ENCODE measurements around the gene PSMD10. TPM values are rescaled to one million over a fixed set of nuclear protein-coding genes. Genes with fewer than 3 reads are reported as not detected.

Gene PSMD10
- total and polyA plus RNA-seq, 8 donors = 44.8 to 85.0 (median 71.7) TPM

DNA sequence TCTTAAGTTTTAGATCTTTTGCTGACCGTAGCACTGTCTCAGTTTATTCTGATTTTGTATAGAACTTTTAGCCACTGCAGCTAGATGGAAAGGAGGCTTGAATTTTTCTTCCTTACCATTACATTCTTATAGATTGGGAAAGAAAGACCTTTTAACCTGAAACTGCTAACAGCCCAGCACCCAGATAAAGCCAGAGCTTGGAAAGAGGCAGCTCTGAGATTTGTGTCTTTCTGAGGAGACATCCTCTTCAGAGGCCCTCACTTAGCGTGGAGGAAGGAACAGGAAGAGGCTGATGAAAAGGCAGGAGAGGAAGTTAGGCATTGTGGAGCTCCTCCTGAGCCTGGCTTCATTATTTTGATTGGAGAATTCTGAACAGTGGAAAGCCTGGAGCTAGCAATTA lies 35.3 kb upstream of the PSMD10 start:
- ATAC-seq (no peak), DNase-seq (no peak)
- Histone ChIP-seq H3K4me3 (no peak overlapping the region), H3K36me3 (peaks cover 0 to 9% of the 10 kb centered on the region in 2 donors), H3K27me3 (no peaks in the 10 kb centered on the region), H3K4me1 (no peaks in the 10 kb centered on the region), H3K27ac (no peak overlapping the region), H3K9me3 (no peaks in the 10 kb centered on the region)
- TF ChIP-seq, protein P1, sequence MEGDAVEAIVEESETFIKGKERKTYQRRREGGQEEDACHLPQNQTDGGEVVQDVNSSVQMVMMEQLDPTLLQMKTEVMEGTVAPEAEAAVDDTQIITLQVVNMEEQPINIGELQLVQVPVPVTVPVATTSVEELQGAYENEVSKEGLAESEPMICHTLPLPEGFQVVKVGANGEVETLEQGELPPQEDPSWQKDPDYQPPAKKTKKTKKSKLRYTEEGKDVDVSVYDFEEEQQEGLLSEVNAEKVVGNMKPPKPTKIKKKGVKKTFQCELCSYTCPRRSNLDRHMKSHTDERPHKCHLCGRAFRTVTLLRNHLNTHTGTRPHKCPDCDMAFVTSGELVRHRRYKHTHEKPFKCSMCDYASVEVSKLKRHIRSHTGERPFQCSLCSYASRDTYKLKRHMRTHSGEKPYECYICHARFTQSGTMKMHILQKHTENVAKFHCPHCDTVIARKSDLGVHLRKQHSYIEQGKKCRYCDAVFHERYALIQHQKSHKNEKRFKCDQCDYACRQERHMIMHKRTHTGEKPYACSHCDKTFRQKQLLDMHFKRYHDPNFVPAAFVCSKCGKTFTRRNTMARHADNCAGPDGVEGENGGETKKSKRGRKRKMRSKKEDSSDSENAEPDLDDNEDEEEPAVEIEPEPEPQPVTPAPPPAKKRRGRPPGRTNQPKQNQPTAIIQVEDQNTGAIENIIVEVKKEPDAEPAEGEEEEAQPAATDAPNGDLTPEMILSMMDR (IDR thresholded peaks at IDR 0.05) = no peak
- intact Hi-C loops (cut with DNase I) = no loop called here

DNA sequence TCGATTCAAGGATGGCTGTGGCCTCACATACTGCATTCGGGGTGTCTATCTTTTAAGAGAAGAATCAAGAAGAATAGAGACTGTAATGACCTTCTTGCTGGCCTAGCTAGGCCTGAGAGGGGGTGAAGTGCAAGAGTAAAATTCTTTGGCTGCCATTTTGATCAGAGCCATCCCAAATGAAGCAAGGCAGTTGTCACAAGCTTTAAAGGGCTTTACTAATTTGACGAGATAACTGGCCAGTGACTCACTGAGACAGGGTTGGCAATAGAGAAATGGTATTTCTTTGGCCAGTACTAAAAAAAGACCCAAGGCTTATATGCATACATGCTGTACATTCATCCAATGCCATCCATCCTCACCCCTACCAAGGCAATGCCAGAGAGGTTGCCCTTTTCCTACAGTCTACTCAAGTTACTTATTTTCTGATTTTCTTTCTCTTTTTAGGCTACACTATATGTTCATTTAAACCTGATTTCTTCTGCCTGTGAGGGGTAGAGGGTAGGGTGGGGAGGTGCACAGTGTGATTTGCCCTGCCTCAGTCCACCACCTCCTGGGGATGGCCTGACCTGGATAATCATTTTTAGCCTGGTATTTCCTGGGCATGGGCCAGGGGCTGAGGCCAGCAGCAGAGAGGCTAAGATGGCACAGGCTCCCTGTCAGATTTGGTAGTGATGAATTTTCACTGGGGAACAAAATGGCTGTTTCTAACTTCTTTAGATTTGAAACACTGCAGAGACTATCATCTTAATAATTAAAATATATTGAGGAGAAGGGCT lies 32.4 kb upstream of the PSMD10 start:
- ATAC-seq = no peak
- TF ChIP-seq, protein P1 (IDR thresholded peaks at IDR 0.05) = no peak

DNA sequence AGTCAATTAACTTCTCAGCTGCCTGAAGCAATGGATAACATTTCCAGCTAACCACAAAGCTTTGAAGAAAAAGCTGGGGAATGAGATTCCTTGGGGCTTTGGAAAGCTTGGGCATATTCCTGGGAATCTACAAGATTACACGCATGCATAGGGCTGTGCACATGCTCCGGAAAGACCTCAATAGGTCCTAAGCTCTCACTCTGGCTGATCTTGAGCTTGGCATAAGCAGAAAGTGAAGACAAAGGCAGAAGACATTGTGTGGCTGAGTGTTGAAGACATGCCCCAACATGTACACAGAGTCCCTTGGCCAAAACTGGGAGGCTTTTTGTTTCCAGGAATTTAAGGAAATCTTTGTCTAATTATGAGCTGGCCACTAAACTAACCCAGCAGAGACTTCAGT lies 31.4 kb upstream of the PSMD10 start:
- intact Hi-C loops (cut with DNase I) = no loop called here
- Histone ChIP-seq H3K27ac (no peak overlapping the region), H3K4me1 (no peaks in the 10 kb centered on the region), H3K9me3 (no peaks in the 10 kb centered on the region), H3K4me3 (no peak overlapping the region), H3K36me3 (peaks cover 0 to 5% of the 10 kb centered on the region in 2 donors), H3K27me3 (peaks cover 0 to 2% of the 10 kb centered on the region in 2 donors)
- TF ChIP-seq, protein P1 (IDR thresholded peaks at IDR 0.05) = no peak
- DNase-seq (peak in 1 of 4 donors; percentile 6), ATAC-seq (no peak)

More for the DNA sequence above, 32.4 kb upstream of the PSMD10 start:
- H3K27me3 ChIP-seq = peaks cover 0 to 2% of the 10 kb centered on the region in 2 donors
- peaks cover 0 to 5% of the 10 kb centered on the region in 2 donors for H3K36me3 ChIP-seq
- H3K27ac ChIP-seq = no peak overlapping the region
- intact Hi-C loops (cut with DNase I) = no loop called here
- H3K4me1 ChIP-seq = no peaks in the 10 kb centered on the region
- no peak for DNase-seq
- no peak overlapping the region for H3K4me3 ChIP-seq
- H3K9me3 ChIP-seq = no peaks in the 10 kb centered on the region

DNA sequence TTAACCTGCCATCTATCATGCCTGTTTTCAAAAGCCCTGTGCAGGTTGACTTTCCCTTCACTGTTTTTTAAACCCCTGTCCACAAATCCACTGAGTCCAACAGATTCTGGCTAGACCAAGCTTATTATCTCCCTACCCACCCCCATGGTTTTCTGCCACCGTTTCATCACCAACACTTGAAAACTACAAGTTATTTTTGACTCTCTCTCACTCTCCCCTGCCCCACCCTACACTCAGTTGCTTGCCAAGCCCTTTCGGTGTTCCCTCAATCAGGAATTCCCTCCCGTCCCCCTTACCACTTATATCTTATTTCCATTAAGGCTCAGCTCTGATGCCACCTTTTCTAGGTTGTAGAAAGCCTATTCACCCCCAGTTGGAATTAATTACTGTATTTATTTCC lies 29.9 kb upstream of the PSMD10 start:
- Histone ChIP-seq H3K9me3 (no peaks in the 10 kb centered on the region), H3K27me3 (peaks cover 0 to 2% of the 10 kb centered on the region in 2 donors), H3K27ac (no peak overlapping the region), H3K4me1 (no peaks in the 10 kb centered on the region), H3K36me3 (no peaks in the 10 kb centered on the region), H3K4me3 (no peak overlapping the region)
- TF ChIP-seq, protein P1 (IDR thresholded peaks at IDR 0.05) = no peak
- ATAC-seq (peak; percentile 58), DNase-seq (no peak)
- intact Hi-C loops (cut with DNase I) = no loop called here

DNA sequence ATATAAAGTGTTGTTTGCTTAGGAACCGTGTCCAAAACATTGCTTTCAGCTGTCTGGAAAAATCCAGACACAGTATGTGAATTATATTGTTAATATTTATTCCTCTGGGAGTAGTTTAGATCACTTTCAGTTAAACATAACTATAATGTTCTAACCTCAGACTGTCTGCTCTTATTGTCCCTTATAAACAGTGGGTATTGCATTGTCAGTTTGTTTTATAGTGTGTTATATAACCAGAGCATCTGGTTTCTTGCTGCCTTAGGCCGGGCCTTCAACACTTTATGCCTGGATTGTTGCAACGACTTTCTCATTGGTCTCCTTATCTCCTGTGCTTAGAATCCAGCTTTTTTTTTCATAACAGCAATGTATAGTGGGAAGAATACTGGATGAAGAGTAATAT lies 26.6 kb upstream of the PSMD10 start:
- DNase-seq = peak in 2 of 4 donors; percentile 46 to 54
- no peaks in the 10 kb centered on the region for H3K9me3 ChIP-seq
- ATAC-seq = no peak
- no peak overlapping the region for H3K27ac ChIP-seq
- no peak overlapping the region for H3K4me3 ChIP-seq
- no peaks in the 10 kb centered on the region for H3K36me3 ChIP-seq
- TF ChIP-seq, protein P1 (IDR thresholded peaks at IDR 0.05) = no peak
- intact Hi-C loops (cut with DNase I) = no loop called here
- H3K4me1 ChIP-seq = no peaks in the 10 kb centered on the region
- peaks cover 0 to 6% of the 10 kb centered on the region in 2 donors for H3K27me3 ChIP-seq

Data from left lung (tissue), 10 donors.